ENCODE measurements around the gene TBCK.

Gene TBCK

GRCh38 chr4:106046083-106046482, 269.9 kb downstream of the TBCK start:
- no peak overlapping the region for H3K4me3 ChIP-seq (ENCODE audit: low read depth, low read length)
- no peak for TF ChIP-seq CTCF (IDR thresholded peaks at IDR 0.05; ENCODE audit: insufficient read depth, low read depth, low read length, missing control alignments)
- DNase-seq (ENCODE audit: low read depth) = no peak

- no peak overlapping the region for H3K4me3 ChIP-seq (ENCODE audit: low read depth, low read length)
- TF ChIP-seq CTCF (IDR thresholded peaks at IDR 0.05; ENCODE audit: insufficient read depth, low read depth, low read length, missing control alignments) = no peak
- DNase-seq (ENCODE audit: low read depth) = no peak
Measured at GRCh38 chr4:106041294-106042002, 274.6 kb downstream of the TBCK start.

GRCh38 chr4:106039796-106040195, 276.2 kb downstream of the TBCK start:
- DNase-seq (ENCODE audit: low read depth) = no peak
- H3K4me3 ChIP-seq (ENCODE audit: low read depth, low read length) = no peak overlapping the region
- no peak for TF ChIP-seq CTCF (IDR thresholded peaks at IDR 0.05; ENCODE audit: insufficient read depth, low read depth, low read length, missing control alignments)

GRCh38 chr4:106038908-106039307, 277.1 kb downstream of the TBCK start:
- TF ChIP-seq CTCF (IDR thresholded peaks at IDR 0.05; ENCODE audit: insufficient read depth, low read depth, low read length, missing control alignments) = no peak
- no peak for DNase-seq (ENCODE audit: low read depth)
- H3K4me3 ChIP-seq (ENCODE audit: low read depth, low read length) = no peak overlapping the region

GRCh38 chr4:106038012-106038411, 278.0 kb downstream of the TBCK start:
- H3K4me3 ChIP-seq (ENCODE audit: low read depth, low read length) = no peak overlapping the region
- no peak for TF ChIP-seq CTCF (IDR thresholded peaks at IDR 0.05; ENCODE audit: insufficient read depth, low read depth, low read length, missing control alignments)
- no peak for DNase-seq (ENCODE audit: low read depth)

GRCh38 chr4:106036848-106037247, 279.2 kb downstream of the TBCK start:
- no peak for DNase-seq (ENCODE audit: low read depth)
- TF ChIP-seq CTCF (IDR thresholded peaks at IDR 0.05; ENCODE audit: insufficient read depth, low read depth, low read length, missing control alignments) = no peak
- no peak overlapping the region for H3K4me3 ChIP-seq (ENCODE audit: low read depth, low read length)

- TF ChIP-seq CTCF (IDR thresholded peaks at IDR 0.05; ENCODE audit: insufficient read depth, low read depth, low read length, missing control alignments) = no peak
- no peak for DNase-seq (ENCODE audit: low read depth)
Measured at GRCh38 chr4:106036334-106036733, 279.7 kb downstream of the TBCK start.

More at GRCh38 chr4:106036334-106036733, 279.7 kb downstream of the TBCK start:
- no peak overlapping the region for H3K4me3 ChIP-seq (ENCODE audit: low read depth, low read length)

Measured in GM12865 (cell line).